Neural cell (in vitro differentiated cells): ENCODE results near the gene RFX5.

Experiments used
- EP300 ChIP-seq: fragments of 450-650 bp; conservative IDR thresholded peaks from 2 replicates; pipeline ENCODE4 v1.6.1; 2014; ENCODE audit warnings: antibody characterized with exemption, mild to moderate bottlenecking, moderate library complexity; ENCODE audit not compliant: poor library complexity, severe bottlenecking
- EZH2 ChIP-seq: fragments of 200-600, 300-800 bp; shearing (Covaris generic), sonication (generic); IDR thresholded peaks from 2 replicates; pipeline ENCODE4 v1.6.1; 2014; ENCODE audit warnings: antibody characterized with exemption, low read length, borderline replicate concordance, mild to moderate bottlenecking; ENCODE audit not compliant: insufficient read depth, poor library complexity, severe bottlenecking
- MXI1 ChIP-seq: fragments of 450-650 bp; conservative IDR thresholded peaks from 2 replicates; pipeline ENCODE4 v1.6.1; 2014; ENCODE audit warnings: antibody characterized with exemption, mild to moderate bottlenecking; ENCODE audit not compliant: poor library complexity, severe bottlenecking
- SMC3 ChIP-seq: fragments of 450-650 bp; conservative IDR thresholded peaks from 2 replicates; pipeline ENCODE4 v1.6.1; 2014; ENCODE audit warnings: antibody characterized with exemption, mild to moderate bottlenecking, moderate library complexity; ENCODE audit not compliant: poor library complexity
- TAF1 ChIP-seq: IDR thresholded peaks from 2 replicates; pipeline ENCODE4 v1.6.1; 2012; ENCODE audit warnings: low read depth
- TF ChIP-seq, protein P1 (sequence below): fragments of 450-650 bp; IDR thresholded peaks from 2 replicates; pipeline ENCODE4 v1.5.1; 2014; ENCODE audit warnings: antibody characterized with exemption, mild to moderate bottlenecking, moderate library complexity; ENCODE audit not compliant: poor library complexity, severe bottlenecking
- TF ChIP-seq, protein P2 (sequence below): IDR thresholded peaks from 2 replicates; pipeline ENCODE4 v1.6.1; 2012; ENCODE audit warnings: borderline replicate concordance

DNA sequence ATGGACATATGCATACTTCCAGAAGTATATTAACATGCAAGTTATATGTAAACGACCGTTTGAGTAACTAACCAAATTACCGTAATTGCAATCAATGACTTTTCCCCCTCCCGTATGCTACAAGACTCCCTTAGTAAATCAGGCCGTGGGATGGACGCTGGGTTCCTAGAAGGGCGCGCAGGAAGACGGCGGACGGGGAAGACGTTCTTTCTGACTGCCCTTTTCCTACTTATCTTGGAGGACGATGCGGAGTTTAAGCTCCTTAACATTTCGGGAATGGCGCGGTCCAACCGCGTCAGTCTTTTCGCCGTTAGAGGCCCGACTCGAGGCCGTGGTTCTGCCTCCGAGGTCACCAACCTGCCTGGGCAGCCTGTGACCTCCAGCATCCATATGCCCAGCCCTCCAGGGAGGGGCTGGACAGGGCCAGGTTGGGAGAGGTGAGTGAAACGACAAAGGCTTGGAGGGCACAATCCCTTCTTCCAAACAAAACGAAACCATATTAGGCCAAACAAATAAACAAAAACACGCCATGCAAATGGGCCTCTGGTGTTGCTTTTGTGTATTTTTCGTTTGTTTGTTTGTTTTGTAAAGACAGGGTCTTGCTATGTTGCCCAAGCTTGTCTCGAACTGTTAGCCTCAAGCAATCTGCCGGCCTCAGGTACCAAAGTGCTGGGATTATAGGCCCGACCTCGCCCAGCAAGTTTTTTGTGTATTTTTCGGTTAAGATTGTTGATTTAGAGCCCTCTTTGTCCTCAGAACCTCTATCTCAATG, 19.0 kb downstream of the RFX5 start:
- TF ChIP-seq TAF1 (no peak), EZH2 (no peak), MXI1 (no peak), SMC3 (no peak), EP300 (no peak)
- TF ChIP-seq, protein P1, sequence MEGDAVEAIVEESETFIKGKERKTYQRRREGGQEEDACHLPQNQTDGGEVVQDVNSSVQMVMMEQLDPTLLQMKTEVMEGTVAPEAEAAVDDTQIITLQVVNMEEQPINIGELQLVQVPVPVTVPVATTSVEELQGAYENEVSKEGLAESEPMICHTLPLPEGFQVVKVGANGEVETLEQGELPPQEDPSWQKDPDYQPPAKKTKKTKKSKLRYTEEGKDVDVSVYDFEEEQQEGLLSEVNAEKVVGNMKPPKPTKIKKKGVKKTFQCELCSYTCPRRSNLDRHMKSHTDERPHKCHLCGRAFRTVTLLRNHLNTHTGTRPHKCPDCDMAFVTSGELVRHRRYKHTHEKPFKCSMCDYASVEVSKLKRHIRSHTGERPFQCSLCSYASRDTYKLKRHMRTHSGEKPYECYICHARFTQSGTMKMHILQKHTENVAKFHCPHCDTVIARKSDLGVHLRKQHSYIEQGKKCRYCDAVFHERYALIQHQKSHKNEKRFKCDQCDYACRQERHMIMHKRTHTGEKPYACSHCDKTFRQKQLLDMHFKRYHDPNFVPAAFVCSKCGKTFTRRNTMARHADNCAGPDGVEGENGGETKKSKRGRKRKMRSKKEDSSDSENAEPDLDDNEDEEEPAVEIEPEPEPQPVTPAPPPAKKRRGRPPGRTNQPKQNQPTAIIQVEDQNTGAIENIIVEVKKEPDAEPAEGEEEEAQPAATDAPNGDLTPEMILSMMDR, result no peak
- TF ChIP-seq, protein P2, sequence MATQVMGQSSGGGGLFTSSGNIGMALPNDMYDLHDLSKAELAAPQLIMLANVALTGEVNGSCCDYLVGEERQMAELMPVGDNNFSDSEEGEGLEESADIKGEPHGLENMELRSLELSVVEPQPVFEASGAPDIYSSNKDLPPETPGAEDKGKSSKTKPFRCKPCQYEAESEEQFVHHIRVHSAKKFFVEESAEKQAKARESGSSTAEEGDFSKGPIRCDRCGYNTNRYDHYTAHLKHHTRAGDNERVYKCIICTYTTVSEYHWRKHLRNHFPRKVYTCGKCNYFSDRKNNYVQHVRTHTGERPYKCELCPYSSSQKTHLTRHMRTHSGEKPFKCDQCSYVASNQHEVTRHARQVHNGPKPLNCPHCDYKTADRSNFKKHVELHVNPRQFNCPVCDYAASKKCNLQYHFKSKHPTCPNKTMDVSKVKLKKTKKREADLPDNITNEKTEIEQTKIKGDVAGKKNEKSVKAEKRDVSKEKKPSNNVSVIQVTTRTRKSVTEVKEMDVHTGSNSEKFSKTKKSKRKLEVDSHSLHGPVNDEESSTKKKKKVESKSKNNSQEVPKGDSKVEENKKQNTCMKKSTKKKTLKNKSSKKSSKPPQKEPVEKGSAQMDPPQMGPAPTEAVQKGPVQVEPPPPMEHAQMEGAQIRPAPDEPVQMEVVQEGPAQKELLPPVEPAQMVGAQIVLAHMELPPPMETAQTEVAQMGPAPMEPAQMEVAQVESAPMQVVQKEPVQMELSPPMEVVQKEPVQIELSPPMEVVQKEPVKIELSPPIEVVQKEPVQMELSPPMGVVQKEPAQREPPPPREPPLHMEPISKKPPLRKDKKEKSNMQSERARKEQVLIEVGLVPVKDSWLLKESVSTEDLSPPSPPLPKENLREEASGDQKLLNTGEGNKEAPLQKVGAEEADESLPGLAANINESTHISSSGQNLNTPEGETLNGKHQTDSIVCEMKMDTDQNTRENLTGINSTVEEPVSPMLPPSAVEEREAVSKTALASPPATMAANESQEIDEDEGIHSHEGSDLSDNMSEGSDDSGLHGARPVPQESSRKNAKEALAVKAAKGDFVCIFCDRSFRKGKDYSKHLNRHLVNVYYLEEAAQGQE, result no peak
